ENCODE data around the gene ARX. TPM values are rescaled to one million over a fixed set of nuclear protein-coding genes. Genes with fewer than 3 reads are reported as not detected.

Gene ARX
- total RNA-seq: not detected

GRCh38 chrX:25015486-25016360 lies at the start of gene ARX:
ARX (minus strand) TSS chrX:25015965; CDS start chrX:25015737, 228 bp downstream.
- DNase-seq (ENCODE audit: low spot score): no peak

- DNase-seq (ENCODE audit: low spot score): no peak
Observed at GRCh38 chrX:25059273-25059672, 43.5 kb upstream of the ARX start.

- DNase-seq (ENCODE audit: low spot score): no peak
Observed at GRCh38 chrX:25052798-25053534, 37.2 kb upstream of the ARX start.

GRCh38 chrX:25049971-25050370 lies 34.2 kb upstream of the ARX start:
- DNase-seq (ENCODE audit: low spot score): no peak

GRCh38 chrX:25049357-25049756 lies 33.6 kb upstream of the ARX start:
- no peak for DNase-seq (ENCODE audit: low spot score)

GRCh38 chrX:25048178-25048577 lies 32.4 kb upstream of the ARX start:
- DNase-seq (ENCODE audit: low spot score): no peak

GRCh38 chrX:25043192-25043591 lies 27.4 kb upstream of the ARX start:
- DNase-seq (ENCODE audit: low spot score): no peak

- no peak for DNase-seq (ENCODE audit: low spot score)
Observed at GRCh38 chrX:25039036-25039435, 23.3 kb upstream of the ARX start.

GRCh38 chrX:25034889-25035288 lies 19.1 kb upstream of the ARX start:
- DNase-seq (ENCODE audit: low spot score): no peak

GRCh38 chrX:25029288-25029825 lies 13.6 kb upstream of the ARX start:
- no peak for DNase-seq (ENCODE audit: low spot score)

- DNase-seq (ENCODE audit: low spot score): no peak
Observed at GRCh38 chrX:25028726-25029125, 13.0 kb upstream of the ARX start.

GRCh38 chrX:25026576-25026975 lies 10.8 kb upstream of the ARX start:
- no peak for DNase-seq (ENCODE audit: low spot score)

- DNase-seq (ENCODE audit: low spot score): no peak
Observed at GRCh38 chrX:25025615-25026014, 9.8 kb upstream of the ARX start.

- DNase-seq (ENCODE audit: low spot score): no peak
Observed at GRCh38 chrX:25023908-25024307, 8.1 kb upstream of the ARX start.

GRCh38 chrX:25022499-25023325 lies 6.9 kb upstream of the ARX start:
- DNase-seq (ENCODE audit: low spot score): no peak

- no peak for DNase-seq (ENCODE audit: low spot score)
Observed at GRCh38 chrX:25020905-25021449, 5.2 kb upstream of the ARX start.

GRCh38 chrX:25020391-25020904 lies 4.7 kb upstream of the ARX start:
- DNase-seq (ENCODE audit: low spot score): no peak

- DNase-seq (ENCODE audit: low spot score): no peak
Observed at GRCh38 chrX:25019707-25020390, 4.1 kb upstream of the ARX start.

GRCh38 chrX:25018682-25019081 lies 2.9 kb upstream of the ARX start:
- no peak for DNase-seq (ENCODE audit: low spot score)

GRCh38 chrX:25017667-25018247 lies 2.0 kb upstream of the ARX start:
- DNase-seq (ENCODE audit: low spot score): no peak
